Midbrain (tissue), 1 donor: ENCODE results near the gene TIA1.
A peak's percentile ranks its signal among the peaks of the same experiment; 100 is the strongest.
"Not testable (repeated sequence)": the region's sequence is repeated elsewhere in the genome, so short reads cannot be mapped to it uniquely, and the experiment has no call there.

Experiments used
- DNase-seq: peaks from one replicate; lab custom pipeline; 2025; lab: John Stamatoyannopoulos, UW

Gene TIA1

DNA sequence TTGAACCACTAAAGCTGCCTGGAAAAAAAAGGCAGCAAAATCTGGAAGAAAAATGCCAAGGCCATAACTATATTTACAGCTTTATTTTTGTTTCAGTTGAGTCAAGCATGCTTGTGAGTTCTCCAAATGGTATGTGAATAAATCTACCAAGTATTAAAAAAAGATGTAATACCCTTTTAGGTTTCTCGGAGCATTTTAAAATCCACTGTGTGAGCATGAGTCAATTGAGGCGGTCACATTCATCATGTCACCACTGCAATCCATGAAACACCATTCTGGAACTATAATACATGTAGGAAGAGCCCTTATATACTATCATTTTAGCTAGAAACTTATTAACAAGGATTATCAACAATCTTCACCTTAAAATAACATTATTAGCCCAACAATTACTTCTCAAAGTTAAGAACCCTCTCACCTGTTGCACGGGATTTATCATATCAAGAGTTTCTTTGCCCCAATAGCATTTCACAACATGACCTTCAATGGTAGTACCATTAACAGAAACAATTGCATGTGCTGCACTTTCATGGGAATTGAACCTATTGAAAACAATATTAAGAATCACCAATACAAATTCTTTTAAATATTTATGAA lies 33.4 kb downstream of the TIA1 start:
- DNase-seq: no peak

DNA sequence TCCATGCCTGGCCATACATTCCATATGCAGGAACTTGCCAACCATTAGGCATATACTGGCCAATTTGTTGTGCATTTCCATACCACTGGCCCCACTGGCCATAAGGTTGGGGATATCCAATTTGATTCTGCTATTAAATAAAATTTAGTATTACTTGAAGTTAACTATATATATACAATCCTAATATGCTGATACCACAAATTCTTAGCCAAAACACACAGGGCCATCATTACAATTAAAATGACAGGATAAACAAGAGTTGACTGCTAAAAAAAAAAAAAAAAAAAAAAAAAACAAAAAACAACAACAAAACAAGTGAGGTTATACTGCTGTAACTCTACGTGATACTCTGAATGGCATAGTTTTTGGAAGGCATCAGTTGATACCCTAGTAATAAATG lies 34.1 kb downstream of the TIA1 start:
- DNase-seq: no peak

GRCh38 chr2:70212298-70212932 lies 36.0 kb downstream of the TIA1 start:
- DNase-seq: no peak

DNA sequence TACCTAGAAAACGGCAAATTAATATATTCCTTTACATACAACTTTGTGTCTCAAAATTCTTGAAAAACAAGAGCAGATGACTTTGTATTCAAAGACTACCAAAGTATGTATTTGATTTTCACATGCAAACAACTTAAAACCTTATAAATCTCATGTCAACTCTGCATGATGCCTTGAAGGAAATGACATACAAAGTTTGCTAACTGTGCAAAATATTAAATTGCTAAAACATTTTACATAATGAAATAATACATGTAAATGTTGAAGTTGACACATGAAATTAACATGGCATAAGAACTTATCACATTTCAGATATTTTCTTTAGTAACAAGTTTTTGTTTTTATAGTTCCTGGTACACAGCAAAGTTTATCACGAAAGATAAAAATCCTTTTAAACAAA lies 36.8 kb downstream of the TIA1 start:
- DNase-seq: no peak

DNA sequence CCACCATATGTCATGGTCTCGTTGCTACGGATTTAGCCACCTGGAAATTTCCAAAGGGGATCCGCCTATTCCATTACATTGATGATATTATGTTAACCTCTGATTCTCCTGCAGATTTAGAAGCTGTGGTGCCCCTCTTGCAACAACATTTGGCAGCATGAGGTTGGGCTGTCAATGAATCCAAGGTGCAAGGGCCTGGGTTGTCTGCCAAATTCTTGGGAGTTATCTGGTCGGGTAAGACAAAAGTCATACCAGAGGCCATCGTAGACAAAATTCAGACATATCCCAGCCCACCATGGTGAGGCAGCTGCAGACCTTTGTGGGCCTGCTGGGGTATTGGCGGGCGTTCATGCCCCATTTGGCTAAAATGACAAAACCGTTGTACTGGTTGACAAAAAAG lies 44.0 kb downstream of the TIA1 start:
- DNase-seq: no peak

DNA sequence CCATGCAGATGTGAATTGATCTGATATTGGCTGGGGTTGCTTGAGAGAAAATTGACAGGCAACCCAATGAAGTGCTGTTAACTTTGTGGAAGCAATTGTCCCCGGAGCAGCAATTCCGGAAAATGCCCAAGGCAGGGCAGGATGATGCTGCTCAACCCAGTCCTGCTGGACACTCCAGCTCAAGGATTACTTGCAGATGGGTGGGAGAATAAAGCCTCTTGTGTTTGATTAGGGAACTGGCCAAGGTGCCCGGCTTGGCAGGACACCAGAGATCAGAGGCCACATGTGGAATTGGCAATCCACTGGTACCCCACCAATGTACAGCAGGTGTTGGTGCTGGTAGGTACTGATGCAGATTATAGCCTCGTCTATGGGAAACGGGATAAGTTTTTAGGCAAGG lies 45.3 kb downstream of the TIA1 start:
- DNase-seq: no peak

- no peak for DNase-seq
Observed at GRCh38 chr2:70202236-70202806, 46.1 kb downstream of the TIA1 start.

DNA sequence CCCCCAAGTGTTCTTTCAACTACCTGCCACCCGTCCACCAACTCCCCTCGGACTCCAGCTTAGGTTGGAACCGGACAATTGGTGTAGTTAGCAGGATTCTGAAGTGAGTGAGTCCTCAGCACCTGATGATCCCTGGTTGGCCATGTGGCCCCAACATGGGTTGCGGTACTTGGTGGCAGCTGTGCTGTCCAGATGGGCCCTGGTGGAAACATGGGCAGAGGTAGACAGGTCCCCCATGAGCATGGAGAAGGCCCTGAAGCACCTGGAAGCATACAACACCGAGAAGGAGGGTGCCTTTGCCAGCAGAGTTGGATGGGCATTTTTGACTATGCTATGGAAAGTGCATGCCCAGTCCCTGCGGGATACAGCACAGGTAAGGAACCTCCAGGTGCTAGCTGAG lies 46.6 kb downstream of the TIA1 start:
- no peak for DNase-seq

DNA sequence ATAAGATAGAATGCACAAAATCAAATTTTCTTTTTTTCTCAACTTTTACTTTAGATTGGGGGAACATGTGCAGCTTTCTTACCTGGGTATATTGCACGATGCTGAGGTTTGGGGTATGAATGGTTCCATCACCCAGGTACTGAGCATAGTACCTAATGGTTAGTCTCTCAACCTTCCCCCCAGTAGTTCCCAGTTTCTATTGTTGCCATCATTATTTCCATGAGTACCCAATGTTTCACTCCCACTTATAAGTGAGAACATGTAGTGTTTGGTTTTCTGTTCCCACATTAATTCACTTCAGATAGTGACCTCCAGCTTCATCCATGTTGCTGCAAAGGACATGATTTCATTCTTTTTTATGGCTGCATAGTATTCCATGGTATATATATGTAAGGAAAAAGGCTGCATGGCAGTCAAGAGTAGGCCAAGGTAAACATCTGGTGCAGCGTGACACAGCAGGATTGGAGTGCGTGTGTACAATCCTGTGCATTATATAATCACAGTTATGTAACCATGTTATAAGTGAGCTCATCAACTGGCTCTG lies 47.1 kb downstream of the TIA1 start:
- DNase-seq: no peak

- DNase-seq: no peak
Observed at GRCh38 chr2:70199320-70199864, 49.0 kb downstream of the TIA1 start.

GRCh38 chr2:70192516-70192915 lies 55.9 kb downstream of the TIA1 start:
- no peak for DNase-seq

DNA sequence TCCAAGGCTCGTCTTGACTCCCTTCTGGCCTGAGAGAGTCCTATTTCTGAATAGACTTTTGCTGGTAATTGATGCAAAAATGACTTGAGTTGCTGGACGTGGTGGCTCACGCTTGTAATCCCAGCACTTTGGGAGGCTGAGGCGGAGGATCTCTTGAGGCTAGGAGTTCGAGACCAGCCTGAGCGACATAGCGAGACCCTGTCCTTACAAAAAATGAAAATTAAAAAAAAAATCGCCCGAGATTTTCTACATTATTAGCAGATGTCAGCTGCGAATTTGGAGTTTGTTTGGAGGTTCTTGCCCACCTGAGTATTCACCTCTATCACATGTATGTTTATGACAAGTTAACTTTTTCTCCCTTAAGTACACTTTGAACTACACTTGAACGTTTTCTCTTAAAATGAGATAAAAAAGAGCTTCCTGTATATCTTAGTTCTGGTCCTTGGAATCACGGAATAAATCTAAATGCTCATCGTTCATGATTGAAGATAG lies 57.1 kb downstream of the TIA1 start:
- no peak for DNase-seq

DNA sequence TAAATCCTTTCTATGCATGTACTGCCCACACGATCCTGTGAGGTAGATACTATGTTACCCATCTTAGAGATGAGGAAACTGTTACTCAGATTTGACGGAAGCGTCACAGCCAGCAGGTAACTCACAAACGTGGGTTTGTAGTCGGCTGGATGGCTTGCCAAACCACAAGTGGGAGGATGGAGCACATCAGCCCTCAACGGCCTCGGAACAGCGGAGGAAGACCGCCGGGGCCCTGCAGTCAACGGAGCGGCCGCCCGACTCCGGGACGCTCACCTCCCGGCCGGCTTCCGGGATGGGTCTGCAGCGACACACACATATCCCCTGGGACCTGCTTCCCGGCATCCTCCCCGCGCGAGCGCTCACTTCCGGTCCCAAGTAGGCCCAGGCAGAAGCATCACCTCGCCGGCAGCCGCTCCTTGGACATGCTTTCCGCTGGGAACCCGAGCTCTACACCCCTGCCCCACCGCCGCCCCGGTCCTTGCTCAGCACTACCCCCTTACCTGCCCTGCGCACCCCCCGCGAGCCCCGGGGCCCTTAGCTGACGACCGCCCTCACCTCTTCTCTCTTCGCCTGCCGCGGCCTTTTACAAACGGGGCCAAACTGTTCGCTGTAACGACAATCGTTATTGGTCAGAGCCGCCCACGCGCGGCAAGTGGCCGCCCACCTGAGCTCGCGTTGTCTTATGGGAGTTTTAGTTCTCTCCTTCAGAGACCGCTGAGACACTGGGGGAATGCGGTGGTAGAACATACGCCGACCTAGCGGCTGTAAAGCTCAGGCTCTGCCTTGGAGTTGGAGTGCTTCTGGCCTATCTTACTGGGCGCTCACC lies 57.8 kb downstream of the TIA1 start, which contains the start of gene C2orf42:
Gene C2orf42 (minus strand): TSS at position 602 of the 826 bp plus-strand sequence. CDS start 9,034 bp downstream, outside the sequence.
- peak; percentile 97 for DNase-seq

DNA sequence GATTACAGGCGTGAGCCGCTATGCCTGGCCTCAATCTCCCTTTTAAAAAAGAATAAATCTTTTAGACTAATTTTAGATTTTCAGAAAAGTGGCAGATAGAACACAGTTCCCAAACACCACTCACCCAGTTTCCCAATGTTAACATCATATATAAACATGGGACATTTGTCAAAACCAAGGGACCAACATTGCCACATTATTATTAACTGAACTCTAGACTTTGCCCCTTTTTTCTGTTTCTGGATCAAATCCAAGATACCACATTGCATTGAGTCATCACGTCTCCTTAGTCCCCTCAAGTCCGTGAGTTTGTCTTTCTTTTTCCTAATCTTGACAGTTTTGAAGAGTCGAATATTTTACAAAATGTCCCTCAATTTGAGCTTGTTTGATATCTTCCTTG lies 60.0 kb downstream of the TIA1 start:
- DNase-seq: no peak

GRCh38 chr2:70187170-70187569 lies 61.3 kb downstream of the TIA1 start:
- not testable (repeated sequence) for DNase-seq

DNA sequence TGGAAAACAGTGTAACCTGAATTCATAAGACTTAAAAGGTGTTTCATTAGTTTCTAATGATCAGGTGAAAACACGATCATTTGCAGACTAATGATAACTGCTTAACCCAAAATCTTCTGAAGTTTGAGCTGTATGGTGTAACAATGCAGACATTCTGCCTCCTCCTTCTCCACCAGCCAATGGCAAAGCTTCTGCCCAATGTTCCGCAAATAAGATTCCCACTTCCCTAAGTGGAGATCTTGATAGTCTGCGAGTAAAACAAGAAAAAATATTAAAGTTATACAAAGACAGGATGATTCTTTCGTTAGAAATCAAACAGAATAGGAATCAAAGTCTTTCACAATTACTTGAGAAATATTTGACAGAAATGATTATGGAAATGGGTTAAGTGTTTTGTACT lies 65.7 kb downstream of the TIA1 start:
- no peak for DNase-seq

DNA sequence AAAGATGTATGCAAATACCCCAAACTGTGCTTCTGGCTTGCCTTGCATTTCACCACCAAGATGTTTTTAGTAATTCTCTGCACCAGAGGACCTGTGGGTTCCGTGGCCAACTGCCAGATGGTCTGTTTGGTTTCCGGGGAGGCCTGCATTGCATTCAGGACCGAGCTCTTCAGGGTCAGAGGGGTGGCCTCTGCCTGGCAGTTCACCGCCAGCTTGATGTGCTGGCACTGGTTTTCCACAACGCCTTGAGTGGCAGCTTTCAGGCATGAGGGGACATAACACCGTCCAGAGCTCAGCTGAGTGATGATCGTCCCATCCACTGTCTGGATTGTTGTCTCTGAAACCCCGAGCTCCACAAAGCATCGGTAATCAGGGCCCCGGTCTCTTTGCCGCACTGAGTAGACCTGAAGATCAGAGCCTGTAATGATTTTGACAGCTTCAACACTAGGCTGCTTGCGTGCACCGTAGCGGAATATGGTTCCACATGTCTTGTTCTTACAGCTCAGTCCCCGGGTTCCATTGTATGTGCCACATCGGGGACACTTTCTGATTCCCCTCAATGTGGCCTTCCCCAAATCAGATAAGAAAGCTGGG lies 67.0 kb downstream of the TIA1 start:
- DNase-seq: no peak

DNA sequence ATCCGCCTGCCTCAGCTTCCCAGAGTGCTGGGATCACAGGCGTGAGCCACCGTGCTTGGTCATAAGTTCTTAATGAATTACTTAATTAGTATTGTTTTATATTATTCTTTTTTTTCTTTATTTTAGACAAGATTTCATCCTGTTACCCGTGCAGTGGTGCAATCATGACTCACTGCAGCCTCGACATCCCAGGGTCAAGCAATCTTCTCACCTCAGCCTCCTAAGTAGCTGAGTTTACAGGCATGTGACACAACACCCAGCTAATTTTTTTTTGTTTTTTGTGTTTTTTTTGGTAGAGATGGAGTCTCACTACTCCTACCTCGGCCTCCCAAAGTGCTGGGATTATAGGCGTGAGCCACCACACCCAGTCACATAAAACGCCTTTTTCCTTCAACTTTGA lies 74.9 kb downstream of the TIA1 start:
- DNase-seq: no peak

DNA sequence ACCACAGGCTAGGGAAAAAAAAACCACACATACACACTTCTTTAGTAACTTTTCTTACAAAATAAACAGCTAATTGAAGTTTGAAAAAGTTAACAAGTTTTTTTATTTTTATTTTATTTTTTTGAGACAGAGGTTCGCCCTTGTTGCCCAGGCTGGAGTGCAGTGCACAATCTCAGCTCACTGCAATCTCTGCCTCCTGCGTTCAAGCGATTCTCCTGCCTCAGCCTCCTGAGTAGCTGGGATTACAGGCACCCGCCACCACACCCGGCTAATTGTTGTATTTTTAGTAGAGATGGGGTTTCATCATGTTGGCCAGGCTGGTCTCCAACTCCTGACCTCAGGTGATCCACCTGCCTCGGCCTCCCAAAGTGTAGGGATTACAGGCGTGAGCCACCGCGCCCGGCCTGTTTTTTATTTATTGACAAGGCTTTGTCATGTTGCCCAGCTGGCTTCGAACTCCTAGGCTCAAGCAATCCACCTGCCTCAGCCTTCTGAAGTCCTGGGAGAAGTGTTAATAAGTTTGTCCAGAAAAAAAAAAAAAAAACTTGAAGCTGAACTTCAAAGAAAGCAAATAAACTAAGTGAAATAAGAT lies 78.7 kb downstream of the TIA1 start:
- not testable (repeated sequence) for DNase-seq

GRCh38 chr2:70161069-70161534 lies 87.3 kb downstream of the TIA1 start:
- no peak for DNase-seq

DNA sequence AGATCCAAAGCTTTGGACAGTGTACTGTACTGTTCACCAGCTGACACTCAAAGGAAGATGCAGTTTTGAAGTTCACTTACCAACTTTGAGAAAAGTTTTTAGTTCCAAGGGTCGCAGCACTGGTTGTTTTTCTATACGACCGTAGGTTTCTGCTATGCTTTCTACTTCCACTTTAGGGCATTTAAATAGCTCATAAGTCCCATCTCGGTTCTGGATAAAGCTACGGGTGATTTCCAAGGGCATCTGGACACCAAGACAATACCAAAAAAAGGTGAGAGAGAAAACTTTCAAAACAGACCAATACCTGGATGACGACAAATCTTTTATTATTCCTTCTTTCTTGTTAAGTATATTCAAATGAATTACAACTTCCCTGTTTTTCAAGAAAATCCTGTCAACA lies 87.9 kb downstream of the TIA1 start:
- no peak for DNase-seq
